GM18508 (cell line): ENCODE data around the gene ADA.

Experiments
- ATAC-seq: cut with Tn5 transposase; IDR thresholded peaks from one replicate; pipeline ENCODE4 v1.9.1; 2021; ENCODE audit warnings: moderate number of reproducible peaks; ENCODE audit not compliant: insufficient read depth, unreplicated experiment

The ADA gene

GRCh38 chr20:44646641-44647274 is 4.7 kb downstream of the ADA start:
- ATAC-seq: no peak

- ATAC-seq: no peak
Measured at GRCh38 chr20:44646023-44646640, 5.4 kb downstream of the ADA start.

GRCh38 chr20:44644667-44645131 is 6.8 kb downstream of the ADA start:
- ATAC-seq: no peak

GRCh38 chr20:44644230-44644617 is 7.3 kb downstream of the ADA start:
- no peak for ATAC-seq

GRCh38 chr20:44643596-44644229 is 7.8 kb downstream of the ADA start:
- no peak for ATAC-seq

GRCh38 chr20:44643154-44643519 is 8.4 kb downstream of the ADA start:
- no peak for ATAC-seq

GRCh38 chr20:44642203-44643153 is 9.0 kb downstream of the ADA start:
- no peak for ATAC-seq

GRCh38 chr20:44641325-44641724 is 10.2 kb downstream of the ADA start:
- no peak for ATAC-seq

- no peak for ATAC-seq
Measured at GRCh38 chr20:44640522-44640921, 11.0 kb downstream of the ADA start.

- no peak for ATAC-seq
Measured at GRCh38 chr20:44637522-44638372, 13.8 kb downstream of the ADA start.

- ATAC-seq: no peak
Measured at GRCh38 chr20:44637042-44637441, 14.5 kb downstream of the ADA start.

- ATAC-seq: no peak
Measured at GRCh38 chr20:44635877-44636276, 15.6 kb downstream of the ADA start.

- no peak for ATAC-seq
Measured at GRCh38 chr20:44633872-44634600, 17.5 kb downstream of the ADA start.

- no peak for ATAC-seq
Measured at GRCh38 chr20:44633187-44633810, 18.2 kb downstream of the ADA start.

- ATAC-seq: no peak
Measured at GRCh38 chr20:44632103-44632752, 19.3 kb downstream of the ADA start.

GRCh38 chr20:44630297-44630696 is 21.2 kb downstream of the ADA start:
- ATAC-seq: no peak

GRCh38 chr20:44629542-44629941 is 22.0 kb downstream of the ADA start:
- no peak for ATAC-seq

- no peak for ATAC-seq
Measured at GRCh38 chr20:44629017-44629385, 22.5 kb downstream of the ADA start.
